ENCODE measurements around the gene CPSF4L. TPM values are rescaled to one million over a fixed set of nuclear protein-coding genes. Genes with fewer than 3 reads are reported as not detected.

CPSF4L gene
- polyA plus RNA-seq, 1 experiment = not detected

- ChIA-PET CTCF (interaction anchor here (0.7 to 0.8 kb wide), 2 partner anchors 18 to 223 kb away, joined by 3 to 4 read pairs; no protein-coding TSS in a partner anchor), POLR2A (no interaction called here)
- H3K27ac ChIP-seq (ENCODE audit: low read depth, low read length) = no peak overlapping the region
- TF ChIP-seq CTCF (IDR thresholded peaks at IDR 0.05; ENCODE audit: low read depth, low read length) = no peak
- no peaks in the 10 kb centered on the region for H3K9me3 ChIP-seq (ENCODE audit: control insufficient read depth, insufficient read depth, low read length)
- no peak overlapping the region for H3K4me3 ChIP-seq (ENCODE audit: low read depth, low read length)
- no peak for DNase-seq (ENCODE audit: low read depth, low spot score)
- no peaks in the 10 kb centered on the region for H3K27me3 ChIP-seq (ENCODE audit: control insufficient read depth, insufficient read depth, low read length)
These were observed 52.2 kb downstream of the CPSF4L start for GRCh38 chr17:73209436-73209835.

- ChIA-PET CTCF (interaction anchor here (0.6 to 1.8 kb wide), 4 partner anchors 14 to 480 kb away, joined by 3 to 7 read pairs (median 3); no protein-coding TSS in a partner anchor), POLR2A (no interaction called here)
- no peak for TF ChIP-seq CTCF (IDR thresholded peaks at IDR 0.05; ENCODE audit: low read depth, low read length)
- Histone ChIP-seq H3K27me3 (ENCODE audit: control insufficient read depth, insufficient read depth, low read length) (no peaks in the 10 kb centered on the region), H3K9me3 (ENCODE audit: control insufficient read depth, insufficient read depth, low read length) (no peaks in the 10 kb centered on the region), H3K27ac (ENCODE audit: low read depth, low read length) (no peak overlapping the region), H3K4me3 (ENCODE audit: low read depth, low read length) (no peak overlapping the region)
- DNase-seq (ENCODE audit: low read depth, low spot score) = no peak
These were observed 53.4 kb downstream of the CPSF4L start for GRCh38 chr17:73208139-73208827.

- Histone ChIP-seq H3K27me3 (ENCODE audit: control insufficient read depth, insufficient read depth, low read length) (no peaks in the 10 kb centered on the region), H3K4me3 (ENCODE audit: low read depth, low read length) (no peak overlapping the region), H3K9me3 (ENCODE audit: control insufficient read depth, insufficient read depth, low read length) (no peaks in the 10 kb centered on the region), H3K27ac (ENCODE audit: low read depth, low read length) (no peak overlapping the region)
- ChIA-PET CTCF (interaction anchor here (1.2 kb wide), 1 partner anchor 649 kb away, joined by 3 read pairs; no protein-coding TSS in a partner anchor), POLR2A (no interaction called here)
- TF ChIP-seq CTCF (IDR thresholded peaks at IDR 0.05; ENCODE audit: low read depth, low read length) = no peak
- no peak for DNase-seq (ENCODE audit: low read depth, low spot score)
These were observed 56.2 kb downstream of the CPSF4L start for GRCh38 chr17:73205459-73205961.

GRCh38 chr17:73203788-73204479 is 57.7 kb downstream of the CPSF4L start:
- DNase-seq (ENCODE audit: low read depth, low spot score) = no peak
- H3K27me3 ChIP-seq (ENCODE audit: control insufficient read depth, insufficient read depth, low read length) = no peaks in the 10 kb centered on the region
- ChIA-PET CTCF (interaction anchor here (0.6 to 1.6 kb wide), 3 partner anchors 51 to 564 kb away, joined by 3 to 6 read pairs (median 4); no protein-coding TSS in a partner anchor), POLR2A (no interaction called here)
- H3K9me3 ChIP-seq (ENCODE audit: control insufficient read depth, insufficient read depth, low read length) = no peaks in the 10 kb centered on the region
- no peak overlapping the region for H3K27ac ChIP-seq (ENCODE audit: low read depth, low read length)
- H3K4me3 ChIP-seq (ENCODE audit: low read depth, low read length) = no peak overlapping the region
- no peak for TF ChIP-seq CTCF (IDR thresholded peaks at IDR 0.05; ENCODE audit: low read depth, low read length)
